ENCODE measurements around the gene EFHC2.

DNA sequence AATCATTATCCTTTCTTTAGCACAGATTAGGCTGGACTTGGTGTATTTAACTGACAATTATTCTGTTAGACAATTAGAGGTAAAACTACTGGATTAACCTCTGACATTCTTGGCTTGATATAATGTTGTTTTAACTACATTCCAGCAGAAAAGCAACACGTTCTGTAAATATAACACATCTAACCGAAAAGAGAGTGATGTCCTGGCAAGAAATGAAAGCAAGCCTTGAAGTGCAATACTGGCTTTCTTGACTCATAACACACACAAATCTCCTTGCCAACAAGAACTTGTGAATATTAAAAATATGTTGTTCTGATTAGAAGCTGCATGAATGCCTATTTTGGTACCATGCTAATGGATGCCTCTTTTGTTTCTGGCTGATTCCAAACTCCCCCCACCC lies 76.4 kb downstream of the EFHC2 start:
- TF ChIP-seq, protein P1, sequence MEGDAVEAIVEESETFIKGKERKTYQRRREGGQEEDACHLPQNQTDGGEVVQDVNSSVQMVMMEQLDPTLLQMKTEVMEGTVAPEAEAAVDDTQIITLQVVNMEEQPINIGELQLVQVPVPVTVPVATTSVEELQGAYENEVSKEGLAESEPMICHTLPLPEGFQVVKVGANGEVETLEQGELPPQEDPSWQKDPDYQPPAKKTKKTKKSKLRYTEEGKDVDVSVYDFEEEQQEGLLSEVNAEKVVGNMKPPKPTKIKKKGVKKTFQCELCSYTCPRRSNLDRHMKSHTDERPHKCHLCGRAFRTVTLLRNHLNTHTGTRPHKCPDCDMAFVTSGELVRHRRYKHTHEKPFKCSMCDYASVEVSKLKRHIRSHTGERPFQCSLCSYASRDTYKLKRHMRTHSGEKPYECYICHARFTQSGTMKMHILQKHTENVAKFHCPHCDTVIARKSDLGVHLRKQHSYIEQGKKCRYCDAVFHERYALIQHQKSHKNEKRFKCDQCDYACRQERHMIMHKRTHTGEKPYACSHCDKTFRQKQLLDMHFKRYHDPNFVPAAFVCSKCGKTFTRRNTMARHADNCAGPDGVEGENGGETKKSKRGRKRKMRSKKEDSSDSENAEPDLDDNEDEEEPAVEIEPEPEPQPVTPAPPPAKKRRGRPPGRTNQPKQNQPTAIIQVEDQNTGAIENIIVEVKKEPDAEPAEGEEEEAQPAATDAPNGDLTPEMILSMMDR (conservative IDR thresholded peaks at IDR 0.05 in 1 of 2, IDR thresholded peaks at IDR 0.05 in 1 of 2; ENCODE audit: extremely low read depth in 1 of 2, insufficient read depth in 1 of 2, low read depth in 1 of 2, low read length in 2 of 2): no peak
- no peak for TF ChIP-seq EZH2 (IDR thresholded peaks at IDR 0.05; ENCODE audit: borderline replicate concordance, low read length)
